ENCODE results near the gene BRCC3.

Gene BRCC3

DNA sequence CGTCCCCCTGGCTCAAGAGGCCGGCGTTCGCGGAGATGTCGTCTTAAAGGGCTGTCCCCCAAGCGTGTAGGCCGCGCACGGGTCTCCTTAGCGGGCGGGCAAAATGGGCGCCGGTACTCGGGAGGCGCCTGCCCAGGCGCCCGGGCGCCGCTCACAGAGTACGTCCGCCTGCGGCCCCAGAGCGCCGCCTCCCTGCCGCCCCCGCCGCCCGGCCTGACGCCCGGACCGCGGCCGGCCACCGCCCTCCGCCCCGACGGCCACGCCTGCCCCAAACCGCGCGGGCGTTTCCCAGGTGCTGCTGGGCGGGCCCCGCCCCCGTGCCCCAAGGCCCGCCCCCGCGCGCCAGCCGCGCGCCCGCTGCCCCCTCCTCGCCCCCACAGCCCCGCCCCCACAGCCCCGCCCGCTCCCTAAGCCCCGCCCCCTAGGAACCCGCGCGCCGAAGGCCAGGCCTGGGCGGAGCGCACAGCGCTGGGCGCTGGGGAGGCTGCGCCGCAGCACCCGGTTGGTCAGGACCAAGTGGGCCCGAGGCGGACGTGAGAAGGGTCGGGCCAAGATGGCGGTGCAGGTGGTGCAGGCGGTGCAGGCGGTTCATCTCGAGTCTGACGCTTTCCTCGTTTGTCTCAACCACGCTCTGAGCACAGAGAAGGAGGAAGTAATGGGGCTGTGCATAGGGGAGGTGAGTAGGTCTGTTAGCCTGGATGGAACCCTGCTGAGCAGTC lies at the start of gene BRCC3, which contains the start of the genes CMC4 and MTCP1:
TSS of gene BRCC3 (plus strand) at position 534 of the 719 bp plus-strand sequence. CDS start at position 554, 20 bp downstream.
TSS of gene CMC4 (minus strand) at position 162 of the 719 bp plus-strand sequence. CDS start 7,113 bp downstream, outside the sequence.
TSS of gene MTCP1 (minus strand) at position 162 of the 719 bp plus-strand sequence. CDS start 5,126 bp downstream, outside the sequence.
- DNase-seq (ENCODE audit: low spot score) = peak; percentile 87

DNA sequence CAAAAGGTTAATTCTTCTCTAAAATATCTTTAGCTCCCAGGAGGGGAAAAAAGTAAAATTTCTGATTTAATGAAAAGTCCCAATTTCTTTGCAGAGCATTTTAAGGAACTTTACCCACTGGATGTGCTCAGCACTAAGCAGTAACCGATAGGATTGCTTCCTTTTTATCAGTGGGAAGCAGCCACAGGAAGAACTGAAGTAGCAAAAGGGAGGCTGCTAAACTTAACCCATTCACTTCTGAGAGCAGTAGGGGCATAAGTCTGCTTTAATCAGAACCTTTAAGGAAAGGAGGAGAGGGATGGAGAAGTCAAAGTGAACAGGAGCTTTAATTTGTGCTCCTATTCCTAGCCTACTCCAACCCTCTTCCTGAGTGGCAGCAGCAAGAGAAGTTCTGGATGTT lies 48.7 kb upstream of the BRCC3 start, which contains the start of gene F8:
TSS of gene F8 (minus strand) at position 139 of the 400 bp plus-strand sequence. CDS start 171 bp downstream, outside the sequence.
- no peak for DNase-seq (ENCODE audit: low spot score)

DNA sequence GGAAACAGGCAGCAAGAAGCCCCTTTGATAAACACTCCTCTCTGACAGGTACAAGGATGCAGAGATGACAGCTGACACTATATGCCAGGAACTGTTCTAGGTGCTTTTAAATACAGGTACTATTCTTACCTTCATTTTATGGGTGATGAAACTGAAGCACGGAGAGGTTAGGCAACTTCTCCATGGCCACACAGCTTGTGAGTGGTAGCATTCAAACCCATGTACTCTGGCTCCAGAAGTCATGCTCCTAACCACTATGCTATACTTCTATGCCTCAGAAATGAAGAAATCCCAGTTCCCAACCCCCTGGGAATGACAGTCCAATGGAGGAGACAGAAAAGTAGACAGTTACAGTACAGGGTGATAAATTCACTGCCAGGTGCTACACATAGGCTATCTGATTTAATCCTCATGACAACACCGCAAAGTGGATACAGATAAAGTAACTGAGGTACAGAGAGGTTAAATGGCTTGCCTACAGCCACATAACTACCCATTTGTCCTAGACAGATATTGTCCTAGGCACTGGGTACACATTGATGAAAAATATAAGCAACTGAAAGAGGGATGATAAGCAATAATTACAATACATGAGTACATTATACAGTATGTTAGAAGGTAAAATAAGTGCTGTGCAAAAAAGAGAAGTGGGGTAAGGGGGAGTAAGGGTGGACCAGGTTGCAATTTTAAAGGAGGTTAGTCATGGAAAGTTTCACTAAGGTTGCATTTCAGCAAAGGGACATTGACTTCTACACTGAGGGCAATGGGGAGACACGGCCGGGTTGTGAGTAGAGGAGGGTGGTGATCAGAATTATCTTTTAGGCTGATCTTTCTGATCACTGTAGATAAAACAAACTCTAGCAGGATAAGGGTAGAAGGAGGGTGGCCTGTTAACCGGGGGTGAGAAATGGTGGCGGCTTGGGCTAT lies 47.1 kb upstream of the BRCC3 start:
- no peak for DNase-seq (ENCODE audit: low spot score)

DNA sequence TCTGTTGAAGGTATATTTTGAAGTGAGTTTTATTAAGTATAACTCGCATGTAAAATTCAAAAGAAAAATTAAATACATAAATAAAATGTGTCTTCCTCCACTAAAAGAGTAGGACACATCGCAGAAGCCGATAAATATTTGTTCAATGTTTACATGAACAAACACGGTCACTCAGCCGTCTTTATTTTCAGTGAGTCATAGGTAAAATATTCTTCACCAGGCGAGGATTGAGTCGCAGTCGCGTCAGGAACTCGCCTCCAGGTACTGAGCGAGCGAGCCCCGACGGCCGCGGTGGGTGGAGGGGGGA lies 44.9 kb upstream of the BRCC3 start:
- no peak for DNase-seq (ENCODE audit: low spot score)

DNA sequence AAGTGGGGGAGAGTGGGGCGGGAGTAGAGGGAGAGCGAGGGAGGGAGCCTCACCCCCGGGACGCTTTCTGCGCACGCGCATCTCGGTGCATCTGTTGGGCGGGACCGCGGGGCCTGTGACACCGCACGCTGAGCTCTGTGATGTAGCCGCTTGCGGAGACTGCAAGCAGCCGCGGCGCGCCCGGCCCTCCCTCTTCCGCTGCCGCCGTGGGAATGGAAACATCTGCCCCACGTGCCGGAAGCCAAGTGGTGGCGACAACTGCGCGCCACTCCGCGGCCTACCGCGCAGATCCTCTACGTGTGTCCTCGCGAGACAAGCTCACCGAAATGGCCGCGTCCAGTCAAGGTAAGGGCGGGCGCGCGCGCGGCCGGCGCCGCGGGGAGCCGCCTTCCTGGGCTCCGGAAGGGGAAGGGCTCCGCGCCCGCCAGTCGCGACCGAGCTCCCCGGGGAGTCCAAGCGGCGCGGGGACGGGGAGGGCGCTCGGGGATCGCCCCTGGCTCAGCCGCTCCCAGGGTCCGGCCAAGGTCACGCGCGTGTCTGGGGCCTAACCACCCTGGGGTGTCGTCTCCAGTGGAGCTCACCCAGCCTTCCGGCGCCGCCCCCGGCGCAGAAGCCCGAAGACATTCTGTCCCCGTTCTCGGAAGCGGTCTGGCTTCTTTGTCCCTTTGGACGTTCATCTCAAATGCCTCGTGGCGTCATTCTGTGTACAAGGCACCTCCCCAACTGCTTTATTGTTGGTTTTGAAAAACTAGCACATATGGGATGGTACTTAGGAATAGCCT lies 44.4 kb upstream of the BRCC3 start, which contains the start of gene FUNDC2:
TSS of gene FUNDC2 (plus strand) at position 118 of the 782 bp plus-strand sequence. CDS start at position 213, 95 bp downstream.
- DNase-seq (ENCODE audit: low spot score) = peak; percentile 88

DNA sequence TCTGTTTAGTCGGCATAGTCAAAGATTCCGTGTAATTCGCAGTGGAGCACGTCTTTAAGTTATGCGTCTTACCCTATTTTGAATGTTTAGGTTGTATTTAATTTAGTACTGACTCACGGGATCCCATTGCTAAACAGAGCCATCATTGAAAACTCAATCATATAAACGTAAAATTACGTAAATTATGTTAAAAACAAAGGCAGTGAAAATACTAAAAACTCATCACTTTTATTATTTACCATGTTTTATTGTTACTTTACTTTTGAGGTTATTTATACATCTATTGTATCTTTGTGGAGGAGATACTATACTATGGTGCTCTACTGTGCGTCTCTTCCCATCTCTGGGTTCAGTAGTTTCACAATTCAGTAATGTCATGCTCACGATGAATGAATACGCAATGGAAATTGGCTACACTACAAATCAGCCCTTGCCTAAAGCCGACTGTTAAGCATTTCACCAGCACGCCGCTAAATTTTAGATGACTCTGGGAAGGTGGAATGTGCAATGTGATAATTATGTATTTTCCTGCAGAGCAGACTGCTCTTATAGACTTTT lies 43.7 kb upstream of the BRCC3 start:
- DNase-seq (ENCODE audit: low spot score) = peak; percentile 26

DNA sequence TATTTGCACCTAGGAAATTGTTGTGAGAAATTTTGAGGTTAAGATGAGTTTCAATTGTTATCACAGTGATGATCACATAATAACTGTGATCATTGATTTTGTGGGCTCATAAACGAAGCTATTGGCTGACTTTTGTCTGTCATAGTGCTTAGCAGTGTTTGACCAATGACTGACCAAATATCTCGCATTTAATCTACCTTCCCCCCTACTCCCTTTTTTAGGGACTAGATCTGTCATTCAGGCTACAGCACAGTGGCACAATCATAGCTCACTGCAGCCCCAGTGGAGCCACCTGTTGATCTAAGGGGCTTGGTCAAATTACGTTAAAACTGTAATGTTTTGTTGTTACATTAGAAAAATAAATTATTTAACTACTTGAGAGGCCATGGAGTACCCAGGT lies 43.2 kb upstream of the BRCC3 start:
- no peak for DNase-seq (ENCODE audit: low spot score)

DNA sequence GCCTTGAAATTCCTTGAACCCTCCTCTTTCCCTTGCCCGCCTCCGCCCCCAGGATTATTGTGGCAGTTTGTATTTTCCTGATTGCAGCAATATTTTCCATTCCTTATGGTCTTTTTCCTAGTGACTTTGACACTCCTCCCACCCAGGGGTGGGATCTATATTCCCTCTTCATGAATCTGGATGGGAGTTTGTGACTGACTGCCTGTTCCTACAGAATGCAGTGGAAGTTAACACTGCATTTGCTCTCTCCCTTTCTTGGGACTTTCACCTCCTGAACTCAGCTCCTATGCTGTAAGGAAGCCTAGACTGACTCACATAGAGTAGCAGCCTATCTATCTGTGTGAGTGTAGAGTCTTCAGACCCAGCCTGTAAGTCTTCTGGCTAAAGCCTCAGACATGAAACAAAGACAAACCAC lies 42.4 kb upstream of the BRCC3 start:
- DNase-seq (ENCODE audit: low spot score) = no peak

DNA sequence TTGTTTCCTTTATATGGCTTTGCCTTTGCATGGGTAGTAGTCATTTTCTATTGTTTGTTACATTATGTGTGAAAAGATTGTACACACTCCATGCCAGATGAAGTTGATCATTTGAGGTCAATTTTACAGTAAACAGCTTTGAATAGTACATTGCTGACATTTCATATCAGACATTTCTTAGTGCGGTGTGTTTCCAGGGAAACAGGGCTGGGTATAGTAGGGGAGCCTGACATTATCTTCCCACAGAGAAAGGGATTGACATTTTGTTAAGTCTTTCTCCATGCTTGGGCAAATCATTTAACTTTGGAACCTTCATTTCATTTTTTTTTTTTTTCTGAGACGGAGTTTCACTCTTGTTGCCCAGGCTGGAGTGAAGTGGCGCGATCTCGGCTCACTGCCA lies 39.7 kb upstream of the BRCC3 start:
- DNase-seq (ENCODE audit: low spot score) = no peak

DNA sequence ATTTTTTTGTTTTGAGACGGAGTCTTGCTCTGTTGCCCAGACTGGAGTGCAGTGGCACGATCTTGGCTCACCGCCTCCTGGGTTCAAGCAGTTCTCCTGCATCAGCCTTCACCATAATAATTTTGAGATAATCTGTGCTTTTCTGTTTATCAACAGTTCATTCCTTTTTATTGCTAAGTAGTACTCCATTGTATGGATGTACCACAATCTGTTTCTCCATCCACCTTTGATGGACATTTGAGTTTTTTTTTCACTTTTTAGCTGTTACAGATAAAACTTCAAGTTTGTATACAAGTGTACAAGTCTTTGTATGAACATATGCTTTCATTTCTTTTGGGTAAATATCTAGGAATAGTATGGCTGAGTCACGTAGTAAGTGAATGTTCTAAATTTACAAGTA lies 35.6 kb upstream of the BRCC3 start:
- no peak for DNase-seq (ENCODE audit: low spot score)

DNA sequence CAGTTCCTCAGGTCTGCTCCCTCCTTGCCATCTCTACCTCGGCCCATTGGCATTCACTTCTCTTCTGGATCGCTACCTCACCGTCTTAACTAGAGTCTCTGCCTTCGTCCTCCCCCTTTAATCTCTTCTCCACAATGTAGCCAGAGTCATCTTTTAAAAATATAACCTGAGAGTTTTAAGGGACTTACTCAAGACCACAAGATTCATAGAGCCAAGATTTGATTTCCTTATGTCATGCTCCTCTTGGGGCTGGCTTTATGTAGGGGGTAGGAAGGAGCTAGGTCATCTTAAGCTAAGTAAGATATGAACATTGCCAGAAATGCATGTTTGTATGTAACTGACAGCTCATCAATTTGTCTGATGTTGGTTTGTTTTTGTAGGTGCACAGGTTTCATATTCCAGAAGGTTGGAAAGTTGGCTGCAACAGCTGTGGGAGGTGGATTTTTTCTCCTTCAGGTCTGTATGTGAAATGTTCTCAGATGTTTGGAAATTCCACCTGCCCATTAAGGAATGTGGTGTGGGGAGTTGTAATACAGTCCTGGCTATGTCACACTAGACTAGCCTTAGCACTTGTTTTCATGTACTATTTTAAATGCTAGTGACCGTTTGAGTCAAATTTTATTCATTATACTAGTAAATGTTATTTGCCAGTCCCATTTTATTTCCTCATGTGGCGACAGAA lies 25.0 kb upstream of the BRCC3 start:
- no peak for DNase-seq (ENCODE audit: low spot score)

DNA sequence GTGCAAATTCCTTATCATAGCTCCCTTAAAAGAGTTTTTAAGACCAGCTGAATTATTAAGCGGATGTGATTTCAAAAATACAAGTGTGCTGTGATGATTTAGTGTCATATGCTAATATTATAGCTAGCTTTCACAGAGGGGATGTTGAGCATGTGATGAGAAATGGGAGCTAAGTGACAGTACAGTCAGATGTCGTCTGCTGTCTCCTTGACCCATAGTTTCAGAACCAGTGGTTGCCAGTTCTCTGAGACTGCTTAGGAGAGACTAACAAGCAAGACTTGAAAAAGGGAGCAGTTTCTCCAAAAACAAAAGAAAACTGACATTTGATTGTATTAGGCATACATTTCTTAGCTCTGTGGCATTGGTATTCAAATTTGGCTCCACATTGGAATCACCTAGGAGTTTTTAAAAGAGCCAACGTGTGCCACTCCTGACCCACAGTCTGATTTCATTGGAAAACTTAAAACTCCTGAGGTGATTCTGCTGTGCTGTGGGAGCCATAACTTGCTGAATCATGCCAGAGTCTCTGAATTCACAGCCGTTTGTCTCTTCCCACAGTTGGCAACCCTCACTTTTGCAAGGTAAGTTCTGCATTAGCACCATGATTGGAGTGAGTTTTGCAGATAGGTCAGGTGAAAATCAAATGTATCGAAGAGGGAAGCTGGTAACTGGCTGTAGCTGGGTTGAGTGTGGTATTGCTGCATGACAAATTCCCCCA lies 24.3 kb upstream of the BRCC3 start:
- DNase-seq (ENCODE audit: low spot score) = no peak

DNA sequence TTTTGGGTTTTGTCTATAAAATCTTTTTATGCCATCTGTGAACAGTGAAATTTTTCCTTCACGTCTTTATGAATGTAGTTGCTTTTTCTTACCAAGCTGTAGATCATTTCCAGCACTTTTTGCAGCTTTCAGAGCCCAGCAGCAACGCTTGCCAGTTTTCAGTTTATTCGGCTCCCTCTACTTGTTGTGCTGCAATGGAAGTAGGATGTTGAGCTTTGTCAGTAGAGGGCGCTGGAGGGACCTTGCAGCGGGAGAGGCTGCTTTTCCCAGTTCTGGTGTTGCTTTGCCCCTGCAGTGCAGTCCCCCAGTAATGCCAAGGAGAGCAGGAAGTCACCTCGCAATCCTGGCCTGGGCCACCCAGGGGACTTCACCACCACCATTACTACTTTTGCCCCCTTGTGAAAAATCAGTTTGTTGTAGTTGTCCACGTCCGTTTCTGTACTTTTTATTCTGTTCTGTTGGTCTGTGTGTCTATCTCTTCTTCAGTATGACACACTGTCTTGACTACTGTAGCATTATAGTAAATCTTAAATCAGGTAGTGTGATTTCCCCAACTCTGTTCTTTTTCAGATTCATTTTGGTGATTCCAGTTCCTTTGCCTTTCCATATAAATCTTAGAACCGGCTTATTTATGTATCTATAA lies 22.2 kb upstream of the BRCC3 start:
- peak; percentile 19 for DNase-seq (ENCODE audit: low spot score)

DNA sequence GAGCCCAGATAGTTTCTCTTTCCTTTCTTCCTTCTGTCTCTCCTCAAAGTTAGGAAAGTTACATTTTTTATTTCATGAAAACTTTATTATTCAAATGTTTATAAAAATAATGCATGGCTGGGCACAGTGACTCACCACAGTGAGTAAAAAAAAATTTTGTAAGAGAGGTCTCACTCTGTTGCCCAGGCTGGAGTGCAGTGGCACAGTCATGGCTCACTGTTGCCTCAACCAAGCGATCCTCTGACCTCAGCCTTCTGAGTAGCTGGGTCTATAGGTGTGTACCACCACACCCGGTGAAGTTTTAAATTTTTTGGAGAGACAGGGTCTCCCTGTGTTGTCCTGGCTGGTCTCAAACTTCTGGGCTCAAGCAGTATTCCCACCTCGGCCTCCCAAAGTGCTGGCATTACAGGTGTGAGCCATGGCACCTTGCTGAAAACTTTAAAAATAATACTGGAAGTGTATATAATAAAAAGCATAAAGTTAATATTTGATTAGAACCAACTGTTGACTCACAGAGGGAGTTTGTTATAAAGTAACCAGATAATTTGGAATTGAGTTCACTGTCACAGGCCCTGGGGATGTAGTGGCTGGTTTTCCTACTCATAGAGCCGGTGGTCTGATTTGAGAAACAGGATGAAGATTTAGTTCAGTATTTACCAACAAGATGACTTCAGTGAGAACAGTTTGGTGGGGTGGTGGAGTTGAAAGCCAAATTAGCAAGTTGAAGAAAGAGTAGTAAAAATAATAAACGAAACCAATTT lies 18.4 kb upstream of the BRCC3 start:
- no peak for DNase-seq (ENCODE audit: low spot score)

DNA sequence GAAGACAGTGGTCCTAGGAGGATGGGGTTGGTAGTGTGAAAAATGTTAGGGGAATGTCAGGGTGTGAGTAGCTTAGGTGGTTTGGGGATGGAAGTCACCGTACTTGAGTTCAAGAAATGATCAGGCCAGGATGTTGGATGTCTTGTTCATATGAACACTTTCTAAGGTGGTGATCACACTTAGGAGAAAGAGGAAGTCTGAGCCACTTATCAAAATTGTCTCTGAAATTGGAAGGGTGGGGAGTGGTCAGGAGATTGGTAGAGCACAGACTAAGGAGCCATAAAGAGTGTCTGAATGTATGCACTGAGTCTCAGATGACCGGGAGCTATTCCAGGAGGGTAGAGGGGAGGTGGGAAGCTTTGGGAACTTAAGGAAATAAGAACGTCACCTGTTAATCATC lies 17.7 kb upstream of the BRCC3 start:
- no peak for DNase-seq (ENCODE audit: low spot score)

DNA sequence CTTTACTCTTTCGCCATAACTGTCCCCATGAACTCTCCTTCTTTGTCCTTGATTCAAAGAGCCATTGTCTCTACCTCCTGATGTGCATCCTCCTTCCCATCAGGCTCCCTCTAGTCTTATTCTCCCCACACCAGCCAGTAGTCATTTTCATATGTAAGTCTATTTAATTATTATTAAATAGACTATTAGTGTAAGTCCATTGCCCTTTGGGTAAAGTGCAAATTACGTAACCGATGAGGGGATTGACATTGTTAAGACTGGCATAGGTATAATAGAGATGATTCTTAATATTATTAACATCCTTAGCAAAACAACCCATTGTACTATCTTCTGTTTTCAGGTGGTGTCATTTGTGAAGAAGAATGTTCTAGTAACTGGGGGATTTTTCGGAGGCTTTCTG lies 17.1 kb upstream of the BRCC3 start:
- DNase-seq (ENCODE audit: low spot score) = no peak

DNA sequence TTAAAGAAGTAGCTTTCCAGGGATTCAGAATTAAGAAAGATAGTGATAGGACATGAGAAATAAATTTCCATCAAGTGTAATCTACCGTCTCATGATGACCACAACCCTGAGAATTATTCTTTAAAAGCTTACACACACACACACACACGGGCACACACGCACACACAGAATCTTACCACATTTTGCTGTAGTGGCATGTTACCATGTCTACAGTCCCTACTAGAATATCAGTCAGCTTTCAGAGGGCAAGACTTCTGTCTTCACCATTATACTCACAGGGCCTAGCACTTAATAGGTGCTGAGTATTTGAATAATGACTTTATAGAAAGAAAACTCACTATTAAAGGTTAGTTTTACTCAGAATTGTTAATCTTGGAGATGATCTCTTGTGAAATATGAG lies 15.8 kb upstream of the BRCC3 start:
- DNase-seq (ENCODE audit: low spot score) = no peak

DNA sequence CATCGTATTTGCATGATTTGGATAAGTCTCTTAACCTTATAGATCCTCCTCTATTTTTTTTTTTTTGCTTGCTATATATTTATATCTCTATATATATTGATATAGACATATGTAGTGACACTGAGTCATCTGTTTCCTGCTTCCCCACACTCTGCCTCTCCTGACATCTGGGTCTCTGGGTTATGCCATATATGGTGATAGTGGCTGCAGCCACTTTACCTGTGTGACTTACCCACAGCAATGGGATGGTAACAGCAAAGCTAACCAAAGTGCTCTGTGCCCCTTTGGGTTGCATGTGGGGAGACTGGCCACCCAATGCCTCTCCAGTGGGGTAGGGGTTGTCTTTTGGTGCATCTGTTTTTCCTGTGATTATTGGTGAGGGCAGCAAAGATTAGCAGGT lies 14.8 kb upstream of the BRCC3 start:
- DNase-seq (ENCODE audit: low spot score) = no peak
